ENCODE results near the gene IDE.
"Not testable (repeated sequence)": the region's sequence is repeated elsewhere in the genome, so short reads cannot be mapped to it uniquely, and the experiment has no call there.

The IDE gene

DNA sequence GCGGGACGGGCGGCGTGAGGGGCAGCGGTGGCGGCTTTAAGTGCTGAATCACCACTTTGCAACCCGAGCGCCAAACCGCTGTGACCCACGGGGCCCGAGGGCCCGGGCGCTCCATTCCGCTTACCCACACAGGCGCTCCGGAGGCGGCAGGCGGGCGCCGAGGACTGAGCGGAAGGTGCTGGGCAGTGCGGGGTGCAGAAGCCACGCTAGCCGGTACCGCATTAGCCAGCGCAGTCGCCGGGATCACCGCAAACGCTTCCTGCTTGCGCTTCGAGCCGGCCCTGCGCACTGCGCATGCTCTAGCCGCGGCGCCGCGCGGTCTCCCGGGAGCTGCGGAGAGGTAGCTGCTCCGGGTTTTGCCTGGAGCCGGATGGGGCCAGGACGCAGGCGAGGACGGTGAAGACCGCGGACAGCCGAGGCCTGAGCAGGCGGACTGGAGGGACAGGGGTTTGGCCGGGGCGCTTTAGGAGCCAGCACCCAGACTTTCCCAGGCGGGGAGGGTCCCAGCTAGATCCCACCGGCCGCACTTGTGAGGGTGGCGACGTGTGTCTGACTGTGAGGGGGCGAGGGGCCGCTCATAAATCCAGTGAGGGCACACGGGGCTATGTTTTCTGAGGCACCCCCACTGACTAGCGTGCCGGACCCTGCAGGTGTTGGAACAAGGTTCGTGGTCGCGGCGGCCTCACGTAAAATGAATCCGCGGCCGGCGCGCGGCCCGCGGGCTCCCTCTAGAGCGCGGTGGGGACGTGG is at the start of gene IDE:
Gene IDE (minus strand): TSS at position 296 of the 750 bp plus-strand sequence. CDS start 74 bp downstream, at position 222.
- DNase-seq, result peak; percentile 70

DNA sequence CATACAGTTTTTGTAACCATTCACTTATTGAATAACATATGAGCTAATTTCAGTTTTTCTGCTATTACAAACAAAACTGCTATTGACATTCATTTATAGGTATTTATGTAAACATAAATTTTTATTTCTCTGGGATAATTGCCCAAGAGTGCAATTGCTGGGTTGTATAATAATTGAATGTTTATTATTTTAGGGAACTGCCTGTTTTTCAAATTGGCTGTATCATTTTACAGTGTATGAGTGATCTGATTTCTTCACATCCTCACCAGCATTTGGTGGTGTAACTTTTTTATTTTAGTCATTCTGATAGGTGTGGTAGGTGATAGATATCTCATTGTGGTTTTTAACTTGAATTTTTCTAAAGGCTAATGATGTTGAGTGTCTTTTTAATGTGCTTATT is 45.5 kb upstream of the IDE start:
- DNase-seq, result no peak

DNA sequence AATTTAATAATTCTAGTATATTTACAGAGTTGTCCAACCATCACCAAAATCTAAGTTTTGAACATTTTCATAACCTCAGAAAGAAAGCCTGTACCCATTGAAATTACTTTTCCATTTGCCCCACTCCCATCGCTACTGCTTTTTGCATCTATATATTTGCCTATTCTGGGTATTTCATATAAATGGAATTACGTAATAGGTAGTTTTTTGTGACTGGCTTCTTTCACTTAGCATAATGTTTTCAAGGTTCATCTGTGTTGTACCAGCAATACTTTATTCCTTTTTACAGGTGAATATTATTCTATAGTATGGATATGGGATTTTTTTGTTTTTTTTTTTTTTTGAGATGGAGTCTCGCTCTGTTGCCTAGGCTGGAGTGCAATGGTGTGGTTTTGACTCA is 41.6 kb upstream of the IDE start:
- DNase-seq, result no peak

DNA sequence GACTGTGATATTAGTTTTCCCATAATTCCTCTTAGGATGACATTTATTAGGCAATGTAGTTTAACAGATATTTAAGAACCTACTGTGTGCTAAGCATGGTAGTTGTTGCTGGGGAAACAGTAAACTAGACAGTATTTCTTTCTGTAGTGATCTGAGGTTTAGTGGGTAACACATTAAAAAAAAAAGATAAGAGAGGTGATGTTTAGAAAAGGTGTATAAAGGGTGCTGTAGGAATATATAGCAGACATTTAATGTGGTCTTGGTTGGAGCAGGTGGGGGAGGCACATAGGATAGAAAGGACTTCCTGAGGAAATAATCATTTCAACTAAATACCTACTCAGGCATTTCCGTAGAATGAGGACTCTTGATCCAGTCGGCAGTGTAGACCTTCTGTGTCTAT is 30.9 kb upstream of the IDE start:
- DNase-seq, result no peak

DNA sequence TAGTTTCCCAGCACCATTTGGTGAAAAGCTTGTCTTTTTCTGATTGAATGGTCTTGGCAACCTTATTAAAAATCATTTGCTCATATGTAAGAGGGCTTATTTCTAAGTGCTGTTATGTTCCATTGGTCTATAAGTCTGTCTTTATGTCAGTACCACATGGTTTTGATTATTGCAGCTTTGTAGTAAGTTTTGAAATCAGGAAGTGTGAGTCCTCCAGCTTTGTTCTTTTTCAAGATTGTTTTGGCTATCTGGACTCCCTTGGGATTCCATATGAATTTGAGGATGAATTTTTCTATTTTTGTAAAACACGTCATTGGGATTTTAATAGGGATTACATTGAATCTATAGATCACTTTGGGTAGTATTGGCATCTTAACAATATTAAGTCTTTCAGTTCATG is 24.4 kb upstream of the IDE start:
- no peak for DNase-seq

DNA sequence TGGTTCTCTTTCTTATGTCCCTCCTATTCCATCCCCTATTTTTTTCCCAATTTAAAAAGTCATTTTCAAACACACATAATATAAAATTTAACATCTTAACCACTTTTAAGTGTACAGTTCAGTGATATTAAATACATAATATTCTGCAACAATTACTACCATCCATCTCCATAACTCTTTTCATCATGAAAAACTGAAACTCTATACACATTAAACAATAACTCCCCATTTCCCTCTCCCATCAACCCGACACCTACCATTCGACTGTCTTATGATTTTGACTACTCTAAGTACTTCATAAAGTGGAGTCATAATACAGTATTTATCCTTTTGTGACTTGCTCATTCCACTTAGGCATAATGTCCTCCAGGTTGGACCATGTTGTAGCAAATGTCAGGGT is 21.6 kb upstream of the IDE start:
- DNase-seq, result no peak

DNA sequence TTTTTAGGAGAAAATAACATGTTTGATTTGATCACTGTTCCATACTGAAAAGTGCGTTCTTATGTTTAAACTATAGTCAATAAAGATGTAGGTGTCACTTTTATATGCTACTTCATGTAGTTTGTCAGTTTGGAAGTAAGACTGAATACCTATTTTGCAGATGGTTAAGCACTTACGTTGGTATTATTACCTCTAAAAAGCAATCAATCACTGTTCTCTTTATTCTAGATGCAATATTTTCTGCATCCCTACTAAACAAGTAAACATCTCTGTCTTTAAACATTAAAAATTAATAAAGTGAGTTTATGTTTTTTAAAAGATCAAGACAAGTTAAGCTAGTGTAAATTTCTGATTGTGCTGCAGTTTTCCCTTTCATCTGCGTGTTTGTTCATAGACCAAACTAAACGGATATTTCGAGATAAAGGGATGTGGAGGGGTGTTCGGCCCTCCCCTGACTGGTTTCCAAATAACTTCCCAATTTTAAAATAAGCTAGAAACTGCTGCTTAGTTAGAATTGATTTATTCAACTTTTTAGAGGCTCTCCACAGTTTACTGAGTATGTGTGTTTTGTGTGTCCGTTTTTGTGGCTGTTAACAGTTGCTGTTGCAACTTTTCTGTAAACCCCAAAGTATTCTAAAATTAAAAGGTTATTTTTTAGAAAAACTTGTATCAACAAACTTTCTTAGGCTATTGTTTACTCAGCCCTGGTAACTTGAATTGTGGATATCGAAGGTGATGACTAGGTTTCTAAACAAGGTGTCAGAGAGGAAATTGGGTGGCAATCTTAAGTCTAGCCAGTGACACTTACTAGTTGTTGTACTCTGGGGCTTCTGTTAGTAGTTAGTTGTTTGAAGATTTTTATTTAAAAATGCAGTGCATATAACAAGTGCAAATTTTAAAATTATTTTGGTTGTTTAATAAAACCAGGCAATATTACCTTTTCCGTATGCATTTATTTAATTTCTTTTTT is 20.0 kb upstream of the IDE start:
- peak; percentile 21 for DNase-seq

DNA sequence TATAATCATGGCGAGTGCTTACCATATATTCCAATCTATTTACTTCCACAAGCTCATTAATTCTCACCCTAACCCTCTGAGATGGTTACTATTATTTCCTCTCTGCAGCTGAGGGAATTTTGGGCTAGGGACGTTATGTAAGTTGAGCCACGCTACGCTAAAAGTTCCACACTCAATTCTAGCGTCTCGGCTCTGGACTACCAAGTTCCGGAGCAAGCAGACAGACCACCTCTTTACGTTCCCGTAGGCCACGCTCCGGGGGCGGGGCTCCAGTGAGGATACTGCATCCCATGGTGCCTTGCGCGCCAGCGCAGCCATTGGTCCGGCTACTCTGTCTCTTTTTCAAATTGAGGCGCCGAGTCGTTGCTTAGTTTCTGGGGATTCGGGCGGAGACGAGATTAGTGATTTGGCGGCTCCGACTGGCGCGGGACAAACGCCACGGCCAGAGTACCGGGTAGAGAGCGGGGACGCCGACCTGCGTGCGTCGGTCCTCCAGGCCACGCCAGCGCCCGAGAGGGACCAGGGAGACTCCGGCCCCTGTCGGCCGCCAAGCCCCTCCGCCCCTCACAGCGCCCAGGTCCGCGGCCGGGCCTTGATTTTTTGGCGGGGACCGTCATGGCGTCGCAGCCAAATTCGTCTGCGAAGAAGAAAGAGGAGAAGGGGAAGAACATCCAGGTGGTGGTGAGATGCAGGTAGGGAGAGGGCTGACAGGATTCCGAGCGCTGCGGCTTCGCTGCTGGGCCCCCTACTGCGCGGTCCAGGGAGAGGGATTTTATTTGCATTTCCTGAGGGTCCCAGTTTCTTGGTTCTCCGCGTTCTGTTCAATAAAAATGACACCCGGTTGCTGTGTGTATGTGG is 19.1 kb upstream of the IDE start, which contains the start of gene KIF11:
Gene KIF11 (plus strand): TSS at position 370 of the 858 bp plus-strand sequence. CDS start 246 bp downstream, at position 616.
- peak; percentile 97 for DNase-seq

DNA sequence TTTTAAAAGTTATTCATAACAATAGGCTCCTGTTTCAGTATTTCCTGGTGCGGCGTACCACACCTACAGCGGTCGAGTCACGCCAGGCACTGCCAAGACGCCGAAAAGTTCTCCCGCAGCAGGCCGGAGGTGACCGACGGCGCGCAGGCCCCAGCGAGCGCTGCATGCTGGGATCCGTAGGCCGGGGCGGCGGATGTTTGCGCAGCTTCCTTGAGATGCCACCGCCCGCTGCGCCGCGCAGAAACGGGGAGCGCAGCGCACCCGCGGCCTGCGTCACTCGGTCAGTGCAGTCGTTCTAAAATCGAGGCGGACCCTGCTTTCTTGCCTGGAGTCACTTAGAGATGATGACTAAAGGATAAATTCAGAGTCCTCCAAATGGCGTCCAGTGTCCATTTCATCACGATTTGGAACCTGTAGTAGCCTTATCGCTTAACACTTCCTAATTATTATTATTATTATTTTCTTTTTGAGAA is 17.7 kb upstream of the IDE start:
- peak; percentile 88 for DNase-seq

DNA sequence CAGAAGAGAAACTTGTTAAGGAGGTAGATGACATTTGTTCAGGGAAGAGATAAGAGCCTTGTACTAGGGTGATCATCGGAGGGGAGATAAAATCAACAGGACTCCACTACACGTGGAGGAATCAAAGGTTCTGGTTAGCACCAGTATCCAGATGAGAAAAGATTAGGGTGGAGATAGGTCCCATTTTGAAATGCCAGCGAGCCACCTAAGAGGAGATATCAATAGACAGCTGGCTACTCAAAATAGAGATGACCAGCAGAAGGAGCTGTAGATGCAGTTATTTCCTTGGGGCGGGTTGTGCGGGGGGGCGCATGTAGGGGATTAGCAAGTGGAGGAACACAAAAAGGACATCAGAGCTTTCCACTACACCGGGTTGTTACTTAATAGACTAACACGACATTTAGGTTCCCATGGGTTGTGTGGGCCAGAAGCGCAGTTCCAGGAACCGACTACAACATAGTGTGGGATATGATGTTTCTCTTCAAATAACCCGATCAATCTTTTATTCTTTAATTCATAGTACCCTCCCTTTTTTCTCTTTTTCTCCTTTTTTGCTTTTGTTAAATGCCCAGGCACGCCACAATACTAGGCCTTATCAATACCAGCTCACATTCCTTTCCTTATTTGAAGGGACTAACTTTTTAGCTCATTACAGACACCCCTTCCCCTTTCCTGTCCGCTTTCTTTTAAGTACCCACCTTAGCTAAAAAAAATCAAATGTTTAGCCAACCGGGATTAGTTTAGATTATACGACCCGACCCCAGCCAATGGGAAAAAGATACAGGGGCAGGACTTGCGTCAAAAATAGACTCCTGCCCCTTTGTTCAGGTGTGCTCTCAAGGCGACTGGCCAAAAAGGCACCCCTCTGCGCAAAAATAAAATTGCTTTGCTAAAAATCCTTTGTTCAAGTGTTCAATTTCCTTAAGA is 17.0 kb upstream of the IDE start:
- DNase-seq, result peak; percentile 59

DNA sequence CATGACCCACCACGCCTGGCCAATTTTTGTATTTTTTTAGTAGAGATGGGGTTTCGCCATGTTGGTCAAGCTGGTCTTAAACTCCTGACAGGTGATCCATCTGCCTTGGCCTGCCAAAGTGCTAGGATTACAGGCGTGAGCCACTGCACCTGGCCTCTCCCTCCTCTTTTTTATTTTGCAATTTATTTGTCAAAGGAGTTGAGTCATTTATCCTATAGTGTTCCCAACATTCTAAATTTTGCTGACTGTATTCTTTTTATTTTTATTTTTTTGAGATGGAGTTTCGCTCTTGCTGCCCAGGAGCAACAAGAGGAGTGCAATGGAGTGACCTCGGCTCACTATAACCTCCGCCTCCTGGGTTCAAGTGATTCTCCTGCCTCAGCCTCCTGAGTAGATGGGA is 8.5 kb upstream of the IDE start:
- DNase-seq, result not testable (repeated sequence)

DNA sequence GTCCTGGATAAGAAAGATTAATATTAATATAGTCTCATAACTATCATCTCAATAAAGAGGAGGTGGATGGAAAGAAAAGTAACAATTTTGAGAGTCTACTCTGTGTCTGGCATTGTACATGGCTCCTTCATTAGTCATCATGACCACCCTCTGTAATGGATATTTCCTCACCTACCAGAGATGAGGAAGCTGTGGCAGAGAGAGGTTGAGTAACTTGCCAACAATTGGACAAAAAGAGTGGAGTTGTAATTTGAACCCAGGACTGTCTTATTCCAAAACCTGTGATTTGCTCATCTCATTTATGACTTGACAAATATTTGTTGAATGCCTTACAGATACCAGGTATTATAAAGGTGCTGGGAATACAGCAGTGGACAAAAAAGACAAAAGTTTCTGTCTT is 2.1 kb upstream of the IDE start:
- DNase-seq, result peak; percentile 81

DNA sequence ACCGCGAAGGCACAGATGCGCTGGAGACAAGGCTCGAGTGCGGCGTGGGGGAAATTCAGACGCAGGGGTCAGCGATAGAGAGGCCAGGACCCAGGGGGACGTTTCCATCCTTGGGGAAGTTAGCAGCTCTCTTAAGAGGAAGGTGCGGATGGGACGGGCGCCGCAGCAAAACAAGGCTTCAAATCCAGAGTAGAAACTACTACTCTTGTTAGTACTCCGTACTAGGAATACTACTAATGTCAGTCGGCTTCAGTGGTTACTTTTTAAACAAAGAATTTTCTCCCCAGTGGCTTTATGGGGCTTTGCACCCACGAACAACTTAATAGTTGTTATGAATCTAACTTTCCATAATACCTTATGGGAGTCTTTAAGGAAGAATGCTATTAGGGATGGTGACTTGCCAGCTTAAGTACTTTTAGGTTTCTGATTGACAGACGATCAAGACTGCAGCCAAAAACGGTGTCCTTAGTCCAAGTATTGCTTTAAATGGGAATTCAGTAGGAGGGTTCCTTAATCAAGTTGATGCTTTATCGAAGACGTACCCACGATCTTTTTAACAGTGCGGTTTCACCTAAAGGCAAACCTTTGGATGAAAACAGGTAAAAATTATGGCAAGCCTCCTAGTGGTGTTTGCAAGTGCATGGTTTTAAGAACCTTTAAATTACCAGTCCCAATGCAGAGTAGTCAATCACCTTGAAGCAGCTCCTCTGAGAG is 812 bp upstream of the IDE start:
- DNase-seq, result peak; percentile 62

DNA sequence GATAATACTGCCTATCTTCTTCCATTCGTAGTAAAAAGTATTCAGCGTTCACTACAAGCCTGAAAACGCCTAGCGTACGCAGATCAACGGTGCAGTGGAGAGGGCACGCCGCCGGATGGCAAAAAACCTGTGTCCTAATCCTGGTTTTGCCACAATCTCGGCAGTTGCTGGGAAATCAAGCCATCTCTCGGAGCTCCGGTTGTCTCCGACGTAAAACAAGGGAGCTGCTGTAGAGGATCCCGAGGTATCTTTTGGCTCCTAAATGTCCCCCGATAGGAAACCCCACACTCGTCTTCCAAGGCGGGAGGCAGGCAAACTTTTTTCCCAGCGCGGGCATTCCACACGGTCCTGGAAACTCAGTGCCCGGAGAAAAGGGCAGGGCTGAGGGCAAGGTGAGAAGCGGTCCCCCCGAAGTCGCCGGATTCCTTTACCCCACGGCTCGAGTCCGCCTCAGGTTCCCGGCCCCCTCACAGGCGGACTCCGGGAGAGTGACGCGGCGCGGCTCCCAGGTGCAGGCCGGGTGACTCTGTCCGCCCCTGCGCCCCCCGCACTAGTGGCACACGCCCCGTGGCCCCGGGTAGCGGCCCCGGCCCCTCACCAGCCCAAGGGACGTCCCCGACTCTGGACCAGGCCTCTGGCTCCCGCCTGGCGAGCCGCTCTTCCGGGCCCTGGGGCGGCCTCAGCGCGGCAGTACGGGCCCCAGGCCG is 649 bp downstream of the IDE start:
- no peak for DNase-seq

DNA sequence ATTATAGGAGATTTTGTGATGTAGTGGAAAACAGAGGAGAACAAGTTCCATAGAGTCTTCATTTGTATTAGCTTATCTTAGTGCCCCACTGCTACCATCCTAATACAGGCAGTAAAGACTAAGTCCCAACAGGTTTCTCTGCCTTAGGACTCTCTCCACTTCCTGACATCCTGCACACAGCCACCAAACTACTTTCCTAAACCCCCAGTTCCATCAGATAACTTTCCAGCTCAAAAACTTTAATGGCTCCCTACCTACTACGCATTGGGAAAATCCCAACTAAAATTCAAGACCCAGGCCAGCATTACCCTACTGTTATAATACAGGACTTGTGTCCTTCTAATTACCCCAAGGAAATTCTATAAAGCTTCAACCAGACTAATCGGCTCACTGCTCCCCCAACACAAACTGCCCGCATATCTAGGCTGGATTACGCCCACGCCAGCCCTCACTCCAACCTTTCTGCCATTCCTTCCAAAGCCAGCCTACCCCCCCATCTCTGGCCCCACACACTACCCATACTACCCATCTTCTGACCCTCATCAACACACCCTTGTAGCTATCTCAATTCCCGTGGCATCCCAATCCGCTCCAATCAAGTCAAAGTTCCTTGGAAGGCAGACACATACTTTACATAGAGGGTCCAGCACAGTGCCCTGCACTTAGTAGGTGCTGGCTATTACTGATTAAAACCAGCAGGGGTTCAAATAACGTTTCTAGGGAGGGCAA is 1.4 kb downstream of the IDE start:
- no peak for DNase-seq

DNA sequence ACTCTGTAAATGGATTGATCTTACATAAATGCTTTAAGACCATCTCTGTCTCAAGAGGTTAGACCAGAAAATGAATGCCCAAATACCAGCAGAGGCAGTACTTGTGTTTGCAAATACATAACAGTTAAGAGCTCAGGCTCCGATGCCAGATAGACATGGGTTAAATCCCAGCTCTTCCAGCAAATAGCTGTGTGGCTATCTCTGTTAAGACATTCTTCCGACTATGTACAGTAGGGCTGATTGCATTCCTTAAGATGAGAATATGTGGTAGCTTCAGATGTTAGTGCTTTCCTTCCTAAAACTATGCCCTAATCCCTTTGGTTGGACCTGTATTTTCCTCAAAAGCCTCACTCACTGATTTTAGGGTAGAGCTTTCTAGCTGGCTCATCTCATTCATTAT is 2.2 kb downstream of the IDE start:
- DNase-seq, result no peak

DNA sequence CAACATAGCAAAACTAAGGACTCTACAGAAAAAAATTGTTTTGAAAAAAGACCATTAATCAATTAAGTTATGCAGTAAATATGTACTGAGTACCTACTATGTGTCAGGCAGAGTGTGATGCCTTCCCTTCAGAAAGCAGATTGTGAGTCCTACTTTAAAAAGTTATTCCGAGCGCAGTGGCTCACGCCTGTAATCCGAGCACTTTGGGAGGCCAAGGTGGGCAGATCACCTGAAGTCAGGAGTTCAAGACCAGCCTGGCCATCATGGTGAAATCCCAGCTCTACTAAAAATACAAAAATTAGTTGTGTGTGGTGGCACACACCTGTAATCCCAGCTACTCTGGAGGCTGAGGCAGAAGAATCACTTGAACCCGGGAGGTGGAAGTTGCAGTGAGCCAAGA is 4.2 kb downstream of the IDE start:
- DNase-seq, result not testable (repeated sequence)

DNA sequence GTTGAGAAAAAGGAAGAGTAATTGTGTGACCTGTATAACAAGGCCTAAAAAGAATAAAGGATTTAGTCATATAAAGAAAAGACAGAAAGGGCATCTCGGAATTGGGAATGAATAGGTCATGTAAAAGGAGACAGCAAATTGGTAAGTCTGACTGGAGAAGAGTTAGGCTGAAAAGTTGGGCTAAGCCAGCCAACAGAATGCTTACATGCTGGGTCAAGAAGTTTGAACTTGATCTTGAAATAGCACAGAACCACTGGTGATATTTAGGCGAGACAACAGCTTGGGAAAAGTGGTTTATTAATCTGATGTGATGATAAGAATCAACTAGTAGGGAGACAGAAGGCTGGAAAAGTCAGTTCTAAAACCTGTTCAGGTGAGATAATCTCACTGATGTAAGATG is 4.8 kb downstream of the IDE start:
- DNase-seq, result no peak

DNA sequence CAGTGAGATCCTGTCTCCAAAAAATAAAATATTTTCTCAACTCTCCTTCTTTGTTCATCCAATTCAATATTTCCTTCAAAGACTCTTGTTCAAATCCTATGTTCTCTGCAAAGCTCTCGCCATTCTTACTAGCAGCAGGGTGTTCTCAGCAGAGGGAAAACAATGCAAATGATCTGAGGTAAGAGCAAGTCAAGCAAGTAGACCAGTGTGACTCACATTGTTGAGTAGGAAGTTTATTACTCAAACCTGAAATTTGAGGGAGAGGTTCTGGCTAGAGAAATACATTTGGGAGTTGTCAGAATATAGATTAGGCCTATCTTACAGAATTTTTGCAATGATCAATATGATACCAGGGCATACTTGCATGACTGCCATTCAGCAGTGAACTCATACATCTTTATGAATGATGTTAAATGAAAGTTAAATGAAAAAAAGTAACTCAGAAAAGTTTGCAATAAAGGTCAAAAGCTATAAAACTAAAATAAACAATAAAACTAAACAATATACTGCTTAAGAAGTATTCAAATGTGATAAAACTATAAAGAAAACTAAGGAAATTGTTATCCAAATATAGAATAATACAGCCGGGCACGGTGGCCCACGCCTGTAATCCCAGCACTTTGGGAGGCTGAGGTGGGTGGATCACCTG is 5.8 kb downstream of the IDE start:
- no peak for DNase-seq

All from MV-4-11 (cell line).